Mesothelial cell of epicardium (in vitro differentiated cells): Measurements from ENCODE around the gene PLCH2. TPM values are rescaled to one million over a fixed set of nuclear protein-coding genes. Genes with fewer than 3 reads are reported as not detected.

Experiments used
- DNase-seq, 2 experiments: peaks; one replicate each; pipeline ENCODE4 v3.0.0; 2021; ENCODE audit warnings: low spot score in 2 of 2; ENCODE audit not compliant: unreplicated experiment in 2 of 2
- H3K27ac Mint-ChIP-seq: 2 replicates; pipeline ENCODE4 v1.8.0; 2021; ENCODE audit warnings: mixed read lengths
- H3K27me3 Mint-ChIP-seq: 2 replicates; pipeline ENCODE4 v1.8.0; 2021; ENCODE audit warnings: low read depth, mixed read lengths
- H3K36me3 Mint-ChIP-seq: 2 replicates; pipeline ENCODE4 v1.8.0; 2021; ENCODE audit warnings: mixed read lengths
- H3K4me1 Mint-ChIP-seq: 2 replicates; pipeline ENCODE4 v1.8.0; 2021; ENCODE audit warnings: mixed read lengths
- H3K4me3 Mint-ChIP-seq: 2 replicates; pipeline ENCODE4 v1.8.0; 2021; ENCODE audit warnings: mild to moderate bottlenecking, moderate library complexity, mixed read lengths
- H3K9me3 Mint-ChIP-seq: 2 replicates; pipeline ENCODE4 v1.8.0; 2021; ENCODE audit warnings: mixed read lengths
- total RNA-seq: library from RNA; stranded (reverse); gene quantifications from 3 replicates; pipeline ENCODE4 v1.2.1, GENCODE V29; 2021
- TF ChIP-seq, protein P1 (sequence below): fragments of 200-600 bp; sonication (generic); IDR thresholded peaks from one replicate; pipeline ENCODE4 v1.5.0; 2021; ENCODE audit warnings: antibody characterized with exemption; ENCODE audit not compliant: unreplicated experiment

PLCH2 gene
- total RNA-seq, 1 donor from 2014 or later, result 1.7 TPM

DNA sequence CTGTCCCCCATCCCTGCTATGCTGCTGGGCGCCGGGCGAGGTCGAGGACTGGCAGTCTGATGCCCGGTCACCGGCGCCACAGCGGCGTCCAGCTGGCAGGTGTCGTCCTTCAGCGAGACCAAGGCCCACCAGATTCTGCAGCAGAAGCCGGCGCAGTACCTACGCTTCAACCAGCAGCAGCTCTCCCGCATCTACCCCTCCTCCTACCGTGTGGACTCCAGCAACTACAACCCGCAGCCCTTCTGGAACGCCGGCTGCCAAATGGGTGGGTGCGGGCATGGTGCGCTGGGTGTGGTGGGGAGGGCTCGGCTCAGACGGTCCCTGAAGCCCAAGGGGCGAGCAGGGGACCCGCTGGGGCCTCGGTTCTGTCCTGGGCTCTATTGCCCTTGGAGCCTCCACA, 20.7 kb downstream of the PLCH2 start:
- Mint-ChIP-seq H3K4me3 (no peak overlapping the region), H3K4me1 (peaks cover 9% of the 10 kb centered on the region), H3K27ac (no peak overlapping the region), H3K9me3 (no peaks in the 10 kb centered on the region), H3K36me3 (no peaks in the 10 kb centered on the region), H3K27me3 (peaks cover 12% of the 10 kb centered on the region)
- TF ChIP-seq, protein P1, sequence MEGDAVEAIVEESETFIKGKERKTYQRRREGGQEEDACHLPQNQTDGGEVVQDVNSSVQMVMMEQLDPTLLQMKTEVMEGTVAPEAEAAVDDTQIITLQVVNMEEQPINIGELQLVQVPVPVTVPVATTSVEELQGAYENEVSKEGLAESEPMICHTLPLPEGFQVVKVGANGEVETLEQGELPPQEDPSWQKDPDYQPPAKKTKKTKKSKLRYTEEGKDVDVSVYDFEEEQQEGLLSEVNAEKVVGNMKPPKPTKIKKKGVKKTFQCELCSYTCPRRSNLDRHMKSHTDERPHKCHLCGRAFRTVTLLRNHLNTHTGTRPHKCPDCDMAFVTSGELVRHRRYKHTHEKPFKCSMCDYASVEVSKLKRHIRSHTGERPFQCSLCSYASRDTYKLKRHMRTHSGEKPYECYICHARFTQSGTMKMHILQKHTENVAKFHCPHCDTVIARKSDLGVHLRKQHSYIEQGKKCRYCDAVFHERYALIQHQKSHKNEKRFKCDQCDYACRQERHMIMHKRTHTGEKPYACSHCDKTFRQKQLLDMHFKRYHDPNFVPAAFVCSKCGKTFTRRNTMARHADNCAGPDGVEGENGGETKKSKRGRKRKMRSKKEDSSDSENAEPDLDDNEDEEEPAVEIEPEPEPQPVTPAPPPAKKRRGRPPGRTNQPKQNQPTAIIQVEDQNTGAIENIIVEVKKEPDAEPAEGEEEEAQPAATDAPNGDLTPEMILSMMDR, result no peak
- DNase-seq, result no peak

DNA sequence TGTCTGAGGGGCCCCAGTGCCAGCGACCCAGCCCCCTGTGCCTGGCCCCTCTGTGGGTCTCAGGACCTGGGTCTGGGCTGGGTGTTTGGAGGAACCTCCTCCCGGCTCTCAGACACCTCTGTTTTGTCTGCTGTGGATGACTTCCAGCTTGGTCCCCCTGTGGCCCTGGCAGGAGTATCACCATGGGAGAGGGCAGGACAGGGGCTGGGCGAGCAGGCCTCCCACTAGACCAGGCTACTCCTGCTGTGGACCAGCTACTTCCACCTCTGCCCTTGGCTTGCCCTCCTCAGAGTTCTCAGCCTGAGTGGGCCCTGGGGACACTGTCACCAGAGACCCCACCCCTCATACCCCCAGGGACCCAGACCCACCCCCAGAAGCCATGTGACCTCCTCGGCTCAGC, 21.8 kb downstream of the PLCH2 start:
- H3K27ac Mint-ChIP-seq, result no peak overlapping the region
- H3K4me3 Mint-ChIP-seq, result no peak overlapping the region
- H3K36me3 Mint-ChIP-seq, result no peaks in the 10 kb centered on the region
- peaks cover 11% of the 10 kb centered on the region for H3K27me3 Mint-ChIP-seq
- TF ChIP-seq, protein P1, result no peak
- peaks cover 9% of the 10 kb centered on the region for H3K4me1 Mint-ChIP-seq
- DNase-seq, result no peak
- no peaks in the 10 kb centered on the region for H3K9me3 Mint-ChIP-seq

DNA sequence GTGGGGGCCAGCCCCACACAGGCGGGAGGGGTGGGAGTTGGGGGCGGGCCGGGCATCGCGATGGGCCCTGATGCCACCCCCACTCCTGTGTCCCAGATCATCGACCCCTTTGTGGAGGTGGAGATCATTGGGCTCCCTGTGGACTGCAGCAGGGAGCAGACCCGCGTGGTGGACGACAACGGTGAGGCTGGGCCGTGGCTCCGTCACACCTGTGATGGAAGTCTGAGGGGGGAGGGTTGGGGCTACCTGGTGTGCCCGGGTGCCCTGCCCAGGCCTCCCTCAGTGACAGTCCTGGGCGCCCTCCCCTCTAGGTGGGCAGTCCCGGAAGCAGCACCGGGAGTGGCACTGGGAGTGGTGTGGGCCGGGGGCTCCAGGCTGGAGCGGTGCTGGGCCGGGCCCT, 22.6 kb downstream of the PLCH2 start:
- Mint-ChIP-seq H3K9me3 (no peaks in the 10 kb centered on the region), H3K4me3 (no peak overlapping the region), H3K27me3 (peaks cover 7% of the 10 kb centered on the region), H3K27ac (no peak overlapping the region), H3K4me1 (peaks cover 7% of the 10 kb centered on the region), H3K36me3 (no peaks in the 10 kb centered on the region)
- no peak for DNase-seq
- TF ChIP-seq, protein P1, result no peak

DNA sequence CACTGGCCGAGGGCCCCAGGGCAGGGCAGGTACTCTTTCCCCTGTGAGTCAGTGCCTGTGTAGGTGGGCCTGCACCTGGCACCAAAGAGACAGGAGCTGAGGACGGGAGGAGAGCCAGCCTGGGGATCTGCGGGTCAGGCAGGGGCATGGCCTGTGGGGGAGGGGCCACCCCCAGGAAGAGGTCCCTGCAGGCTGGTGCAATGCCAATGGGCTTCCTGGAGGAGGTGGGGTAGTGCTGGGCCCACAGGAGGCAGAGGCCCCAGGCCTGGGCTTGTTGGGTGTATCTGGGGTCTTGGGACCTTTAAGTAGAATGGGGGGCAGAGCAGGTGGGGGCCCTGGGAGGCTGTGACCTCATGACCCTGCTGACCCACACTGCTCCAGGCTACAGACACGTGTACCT, 23.2 kb downstream of the PLCH2 start:
- Mint-ChIP-seq H3K27ac (no peak overlapping the region), H3K9me3 (no peaks in the 10 kb centered on the region), H3K4me1 (peaks cover 1% of the 10 kb centered on the region)

GRCh38 chr1:2499986-2500596, 24.0 kb downstream of the PLCH2 start:
- Mint-ChIP-seq H3K36me3 (no peaks in the 10 kb centered on the region), H3K27me3 (peaks cover 3% of the 10 kb centered on the region), H3K9me3 (no peaks in the 10 kb centered on the region), H3K4me1 (no peaks in the 10 kb centered on the region), H3K27ac (no peak overlapping the region), H3K4me3 (no peak overlapping the region)
- no peak for DNase-seq
- TF ChIP-seq, protein P1, result no peak

More for the DNA sequence above, 23.2 kb downstream of the PLCH2 start:
- no peak for DNase-seq
- Mint-ChIP-seq H3K27me3 (peaks cover 3% of the 10 kb centered on the region), H3K4me3 (no peak overlapping the region), H3K36me3 (no peaks in the 10 kb centered on the region)
- TF ChIP-seq, protein P1, result no peak
